Renal pelvis (tissue), 4 donors: ENCODE results near the gene PRPS2. TPM values are rescaled to one million over a fixed set of nuclear protein-coding genes. Genes with fewer than 3 reads are reported as not detected.

Experiments used
- DNase-seq: peaks from one replicate; pipeline ENCODE4 v3.0.0-alpha.2; 2013
- polyA plus RNA-seq, 3 donors: library from polyadenylated mRNA; unstranded; fragments of 120-200 nt; gene quantifications; one replicate each; pipeline ENCODE4 v1.2.1, GENCODE V29; 2013; ENCODE audit not compliant: insufficient read length in 3 of 3

The PRPS2 gene
- polyA plus RNA-seq, 3 donors, result 95.8 to 99.3 (median 98.0) TPM

GRCh38 chrX:12799118-12799517 is 7.9 kb downstream of the PRPS2 start:
- DNase-seq, result no peak

GRCh38 chrX:12802741-12803140 is 11.5 kb downstream of the PRPS2 start:
- DNase-seq, result no peak

GRCh38 chrX:12804655-12805054 is 13.4 kb downstream of the PRPS2 start:
- no peak for DNase-seq

- no peak for DNase-seq
These were observed 14.1 kb downstream of the PRPS2 start for GRCh38 chrX:12805333-12805732.

GRCh38 chrX:12811658-12812057 is 20.4 kb downstream of the PRPS2 start:
- no peak for DNase-seq

GRCh38 chrX:12814420-12814819 is 23.2 kb downstream of the PRPS2 start:
- peak; percentile 40 for DNase-seq

GRCh38 chrX:12817528-12817927 is 26.3 kb downstream of the PRPS2 start:
- no peak for DNase-seq

- no peak for DNase-seq
These were observed 28.0 kb downstream of the PRPS2 start for GRCh38 chrX:12819222-12819621.

GRCh38 chrX:12820737-12821136 is 29.5 kb downstream of the PRPS2 start:
- DNase-seq, result no peak

GRCh38 chrX:12824944-12825343 is 33.7 kb downstream of the PRPS2 start:
- DNase-seq, result no peak

- DNase-seq, result no peak
These were observed 34.6 kb downstream of the PRPS2 start for GRCh38 chrX:12825801-12826200.

- DNase-seq, result no peak
These were observed 52.0 kb downstream of the PRPS2 start for GRCh38 chrX:12843061-12843667.

- no peak for DNase-seq
These were observed 52.6 kb downstream of the PRPS2 start for GRCh38 chrX:12843668-12844279.

- DNase-seq, result no peak
These were observed 53.1 kb downstream of the PRPS2 start for GRCh38 chrX:12844319-12844718.

GRCh38 chrX:12865359-12865758 is 74.1 kb downstream of the PRPS2 start:
- no peak for DNase-seq

- no peak for DNase-seq
These were observed 75.5 kb downstream of the PRPS2 start, which contains the start of gene TLR7 for GRCh38 chrX:12866451-12867377. Gene TLR7, plus strand, starts transcription at chrX:12867072. Its CDS starts 507 bp downstream, at chrX:12867579.

GRCh38 chrX:12867685-12868084 is 76.5 kb downstream of the PRPS2 start:
- no peak for DNase-seq

- no peak for DNase-seq
These were observed 77.5 kb downstream of the PRPS2 start for GRCh38 chrX:12868747-12869146.

GRCh38 chrX:12871257-12871656 is 80.0 kb downstream of the PRPS2 start:
- no peak for DNase-seq

GRCh38 chrX:12872741-12873140 is 81.5 kb downstream of the PRPS2 start:
- DNase-seq, result no peak
